Choroid plexus epithelial cell (primary cell): Measurements from ENCODE around the gene LYZL6.

Source experiments
- DNase-seq: peaks from one replicate; pipeline ENCODE4 v3.0.0-alpha.2; 2010; ENCODE audit warnings: low read depth
- H3K4me3 ChIP-seq: 2 replicates; pipeline ENCODE4 v1.5.1; 2011; ENCODE audit warnings: low read depth, mild to moderate bottlenecking, control low read depth, low read length, moderate library complexity
- CTCF ChIP-seq: conservative IDR thresholded peaks from 2 replicates; pipeline ENCODE4 v1.5.1; 2011; ENCODE audit warnings: low read depth, mild to moderate bottlenecking, control low read depth, inconsistent platforms, low read length, moderate library complexity

The LYZL6 gene

GRCh38 chr17:35981246-35981645 lies 37.7 kb upstream of the LYZL6 start, which contains the start of gene CCL16:
Gene CCL16 (minus strand): TSS chr17:35981497. CDS start chr17:35981420, 77 bp downstream.
- no peak for DNase-seq
- no peak within 1 kb of the TSS for H3K4me3 ChIP-seq
- TF ChIP-seq CTCF = no peak

GRCh38 chr17:35978346-35978745 lies 34.8 kb upstream of the LYZL6 start:
- H3K4me3 ChIP-seq = no peak overlapping the region
- no peak for DNase-seq
- no peak for TF ChIP-seq CTCF

- no peak overlapping the region for H3K4me3 ChIP-seq
- no peak for DNase-seq
- TF ChIP-seq CTCF = no peak
Observed at GRCh38 chr17:35977509-35977908, 34.0 kb upstream of the LYZL6 start.

- no peak overlapping the region for H3K4me3 ChIP-seq
- peak; percentile 47 for DNase-seq
- TF ChIP-seq CTCF = no peak
Observed at GRCh38 chr17:35973333-35974260, 30.1 kb upstream of the LYZL6 start.

GRCh38 chr17:35972945-35973332 lies 29.4 kb upstream of the LYZL6 start:
- no peak overlapping the region for H3K4me3 ChIP-seq
- no peak for TF ChIP-seq CTCF
- DNase-seq = no peak

GRCh38 chr17:35972535-35972934 lies 29.0 kb upstream of the LYZL6 start:
- no peak for TF ChIP-seq CTCF
- DNase-seq = no peak
- no peak overlapping the region for H3K4me3 ChIP-seq

GRCh38 chr17:35972066-35972465 lies 28.6 kb upstream of the LYZL6 start:
- no peak overlapping the region for H3K4me3 ChIP-seq
- no peak for TF ChIP-seq CTCF
- DNase-seq = no peak
